ENCODE measurements around the gene EFNB2. TPM values are rescaled to one million over a fixed set of nuclear protein-coding genes. Genes with fewer than 3 reads are reported as not detected.
A peak's percentile ranks its signal among the peaks of the same experiment; 100 is the strongest.

The EFNB2 gene
- total and polyA plus RNA-seq, 4 donors: 15.7 to 43.8 (median 29.1) TPM

DNA sequence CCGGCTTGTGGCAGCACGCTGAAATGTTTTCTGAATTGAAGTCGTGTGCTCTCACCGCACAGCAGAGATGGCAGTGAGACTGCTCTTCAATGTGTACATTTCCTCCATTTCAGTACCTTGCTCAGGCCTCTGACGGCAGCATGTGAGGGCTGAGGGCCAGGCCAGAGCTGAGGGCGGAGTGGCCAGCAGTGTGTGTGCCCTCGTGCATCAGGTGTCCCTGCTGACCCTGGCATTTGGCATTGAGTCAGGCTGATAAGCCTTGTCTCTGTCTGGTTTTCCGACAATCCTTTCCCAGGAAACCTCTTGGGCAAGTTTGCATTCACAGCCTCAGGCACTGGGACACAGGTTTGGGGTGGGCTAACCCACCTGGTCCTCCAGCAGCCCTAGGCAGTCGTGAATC lies 62.3 kb downstream of the EFNB2 start:
- no peaks in the 10 kb centered on the region for H3K36me3 ChIP-seq (ENCODE audit: control insufficient read depth in 4 of 4, insufficient read depth in 4 of 4, low read length in 4 of 4)
- TF ChIP-seq, protein P1, sequence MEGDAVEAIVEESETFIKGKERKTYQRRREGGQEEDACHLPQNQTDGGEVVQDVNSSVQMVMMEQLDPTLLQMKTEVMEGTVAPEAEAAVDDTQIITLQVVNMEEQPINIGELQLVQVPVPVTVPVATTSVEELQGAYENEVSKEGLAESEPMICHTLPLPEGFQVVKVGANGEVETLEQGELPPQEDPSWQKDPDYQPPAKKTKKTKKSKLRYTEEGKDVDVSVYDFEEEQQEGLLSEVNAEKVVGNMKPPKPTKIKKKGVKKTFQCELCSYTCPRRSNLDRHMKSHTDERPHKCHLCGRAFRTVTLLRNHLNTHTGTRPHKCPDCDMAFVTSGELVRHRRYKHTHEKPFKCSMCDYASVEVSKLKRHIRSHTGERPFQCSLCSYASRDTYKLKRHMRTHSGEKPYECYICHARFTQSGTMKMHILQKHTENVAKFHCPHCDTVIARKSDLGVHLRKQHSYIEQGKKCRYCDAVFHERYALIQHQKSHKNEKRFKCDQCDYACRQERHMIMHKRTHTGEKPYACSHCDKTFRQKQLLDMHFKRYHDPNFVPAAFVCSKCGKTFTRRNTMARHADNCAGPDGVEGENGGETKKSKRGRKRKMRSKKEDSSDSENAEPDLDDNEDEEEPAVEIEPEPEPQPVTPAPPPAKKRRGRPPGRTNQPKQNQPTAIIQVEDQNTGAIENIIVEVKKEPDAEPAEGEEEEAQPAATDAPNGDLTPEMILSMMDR (IDR thresholded peaks at IDR 0.05; ENCODE audit: control extremely low read depth, extremely low read depth): no peak
- peak overlapping the region in 1 of 2 donors; percentile 17 for H3K27ac ChIP-seq (ENCODE audit: low read depth in 1 of 2, low read length in 1 of 2)
- H3K9me3 ChIP-seq (ENCODE audit: control insufficient read depth in 4 of 4, insufficient read depth in 3 of 4, low read length in 3 of 4): no peaks in the 10 kb centered on the region
- peaks cover 2 to 20% (median 5%) of the 10 kb centered on the region in 5 donors for H3K4me1 ChIP-seq (ENCODE audit: control insufficient read depth in 5 of 5, insufficient read depth in 5 of 5, low read length in 5 of 5)
- no peaks in the 10 kb centered on the region for H3K27me3 ChIP-seq (ENCODE audit: control insufficient read depth in 3 of 3, insufficient read depth in 3 of 3, low read length in 2 of 3)
- WGBS, 2 donors: 90 to 93% methylated on average over 9 of the region's 9 CpGs
- H3K4me3 ChIP-seq: no peak overlapping the region
- DNase-seq: no peak
- ATAC-seq (ENCODE audit: insufficient read depth, low FRiP score): no peak
- no peak overlapping the region for H3K9ac ChIP-seq (ENCODE audit: insufficient read depth in 1 of 2, low read length in 2 of 2)

DNA sequence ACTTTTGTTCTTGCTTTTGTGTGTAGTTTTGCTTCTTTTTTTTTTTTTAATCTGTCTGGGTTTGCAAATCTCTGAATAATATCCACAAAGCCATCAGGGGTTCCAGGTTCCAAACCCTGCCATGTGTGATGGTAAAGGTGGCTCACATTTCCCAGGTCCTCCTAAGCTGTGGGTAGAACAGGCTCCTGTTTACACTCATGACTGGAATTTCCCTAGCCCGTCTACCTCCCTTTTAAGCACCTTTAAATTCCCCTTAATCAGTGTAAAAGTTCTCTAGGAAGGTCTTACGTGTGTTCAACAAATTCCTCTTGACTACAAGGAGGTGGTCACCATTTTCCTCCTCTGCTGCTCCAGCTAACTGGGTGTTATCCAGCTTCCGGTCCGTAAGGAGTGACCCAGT lies 62.8 kb downstream of the EFNB2 start:
- TF ChIP-seq, protein P1 (IDR thresholded peaks at IDR 0.05; ENCODE audit: control extremely low read depth, extremely low read depth): no peak
- H3K27me3 ChIP-seq (ENCODE audit: control insufficient read depth in 3 of 3, insufficient read depth in 3 of 3, low read length in 2 of 3): no peaks in the 10 kb centered on the region
- no peak for ATAC-seq (ENCODE audit: insufficient read depth, low FRiP score)
- H3K27ac ChIP-seq (ENCODE audit: low read depth in 1 of 2, low read length in 1 of 2): peak overlapping the region in 1 of 2 donors; percentile 17
- H3K4me3 ChIP-seq: no peak overlapping the region
- H3K4me1 ChIP-seq (ENCODE audit: control insufficient read depth in 5 of 5, insufficient read depth in 5 of 5, low read length in 5 of 5): peaks cover 2 to 17% (median 5%) of the 10 kb centered on the region in 5 donors
- no peaks in the 10 kb centered on the region for H3K9me3 ChIP-seq (ENCODE audit: control insufficient read depth in 4 of 4, insufficient read depth in 3 of 4, low read length in 3 of 4)
- no peak overlapping the region for H3K9ac ChIP-seq (ENCODE audit: insufficient read depth in 1 of 2, low read length in 2 of 2)
- WGBS, 2 donors: 67 to 87% methylated on average over 4 of the region's 4 CpGs
- no peak for DNase-seq
- no peaks in the 10 kb centered on the region for H3K36me3 ChIP-seq (ENCODE audit: control insufficient read depth in 4 of 4, insufficient read depth in 4 of 4, low read length in 4 of 4)

DNA sequence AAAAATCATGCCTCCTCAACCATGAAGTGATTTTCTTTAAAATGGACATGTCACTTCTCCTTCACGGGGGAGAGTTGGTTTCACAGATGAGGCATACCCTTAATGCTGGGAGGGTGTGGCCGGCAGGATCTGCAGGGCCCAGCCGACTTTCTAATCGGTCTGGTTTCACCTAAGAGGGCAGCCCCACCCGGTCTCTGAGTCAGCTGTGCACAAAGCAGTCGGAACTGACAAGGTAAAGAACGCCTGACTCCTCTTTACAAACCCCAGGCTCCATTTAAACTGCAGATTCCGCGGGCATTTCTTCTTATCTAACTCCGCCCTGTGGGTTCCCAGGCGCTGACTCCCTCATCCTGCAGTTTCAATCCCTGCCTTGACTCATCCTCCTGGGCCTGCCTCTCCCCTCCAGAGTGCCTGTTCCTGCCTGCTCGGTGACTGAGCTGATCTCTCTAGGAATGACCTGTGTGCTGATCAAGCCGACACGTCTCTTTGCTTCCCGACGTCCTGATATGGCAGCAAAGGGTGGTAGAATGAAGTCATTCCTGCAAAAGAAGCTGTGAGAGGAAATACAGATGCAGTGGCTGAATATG lies 63.4 kb downstream of the EFNB2 start:
- H3K36me3 ChIP-seq (ENCODE audit: control insufficient read depth in 4 of 4, insufficient read depth in 4 of 4, low read length in 4 of 4): no peaks in the 10 kb centered on the region
- DNase-seq (peak in 1 of 3 donors; percentile 39), ATAC-seq (ENCODE audit: insufficient read depth, low FRiP score) (peak; percentile 64)
- TF ChIP-seq, protein P1 (IDR thresholded peaks at IDR 0.05; ENCODE audit: control extremely low read depth, extremely low read depth): no peak
- H3K4me3 ChIP-seq: no peak overlapping the region
- 42 to 63% methylated on average over 16 of the region's 16 CpGs for WGBS, 2 donors
- H3K9ac ChIP-seq (ENCODE audit: insufficient read depth in 1 of 2, low read length in 2 of 2): no peak overlapping the region
- peaks cover 2 to 17% (median 5%) of the 10 kb centered on the region in 5 donors for H3K4me1 ChIP-seq (ENCODE audit: control insufficient read depth in 5 of 5, insufficient read depth in 5 of 5, low read length in 5 of 5)
- H3K27me3 ChIP-seq (ENCODE audit: control insufficient read depth in 3 of 3, insufficient read depth in 3 of 3, low read length in 2 of 3): no peaks in the 10 kb centered on the region
- peak overlapping the region in 1 of 2 donors; percentile 52 for H3K27ac ChIP-seq (ENCODE audit: low read depth in 1 of 2, low read length in 1 of 2)
- no peaks in the 10 kb centered on the region for H3K9me3 ChIP-seq (ENCODE audit: control insufficient read depth in 4 of 4, insufficient read depth in 3 of 4, low read length in 3 of 4)

DNA sequence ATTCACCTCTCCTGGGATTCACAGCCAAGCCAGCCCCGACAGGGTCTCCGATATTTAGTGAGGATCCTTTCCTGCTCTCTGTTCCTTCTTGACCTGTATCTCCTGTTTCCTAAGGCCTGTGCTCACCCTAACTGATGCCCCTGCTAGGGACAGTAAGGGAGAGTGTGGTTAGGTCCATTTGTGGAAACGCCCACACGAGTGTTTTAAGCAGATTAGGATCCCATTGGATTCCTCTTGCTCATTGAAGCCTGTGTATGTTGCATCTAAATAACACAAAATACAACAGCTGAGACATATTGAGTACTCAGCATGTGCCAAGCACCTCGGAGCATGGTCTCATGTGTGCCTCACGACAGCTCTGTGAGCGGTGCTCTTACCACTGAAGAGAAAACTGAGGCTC lies 64.9 kb downstream of the EFNB2 start:
- Histone ChIP-seq H3K9ac (ENCODE audit: insufficient read depth in 1 of 2, low read length in 2 of 2) (no peak overlapping the region), H3K36me3 (ENCODE audit: control insufficient read depth in 4 of 4, insufficient read depth in 4 of 4, low read length in 4 of 4) (no peaks in the 10 kb centered on the region), H3K27ac (ENCODE audit: low read depth in 1 of 2, low read length in 1 of 2) (no peak overlapping the region), H3K27me3 (ENCODE audit: control insufficient read depth in 3 of 3, insufficient read depth in 3 of 3, low read length in 2 of 3) (no peaks in the 10 kb centered on the region), H3K4me1 (ENCODE audit: control insufficient read depth in 5 of 5, insufficient read depth in 5 of 5, low read length in 5 of 5) (peaks cover 4 to 12% (median 5%) of the 10 kb centered on the region in 5 donors), H3K9me3 (ENCODE audit: control insufficient read depth in 4 of 4, insufficient read depth in 3 of 4, low read length in 3 of 4) (no peaks in the 10 kb centered on the region), H3K4me3 (no peak overlapping the region)
- 71 to 82% methylated on average over 7 of the region's 7 CpGs for WGBS, 2 donors
- TF ChIP-seq, protein P1 (IDR thresholded peaks at IDR 0.05; ENCODE audit: control extremely low read depth, extremely low read depth): no peak
- DNase-seq (no peak), ATAC-seq (ENCODE audit: insufficient read depth, low FRiP score) (no peak)

Data from lung (tissue), 12 donors.